ENCODE measurements around the gene CIBAR2. TPM values are rescaled to one million over a fixed set of nuclear protein-coding genes. Genes with fewer than 3 reads are reported as not detected.

Gene CIBAR2
- total RNA-seq, 3 donors from 2014 or later (not counting 1 experiment from before 2014, with no cell fraction given) = not detected

DNA sequence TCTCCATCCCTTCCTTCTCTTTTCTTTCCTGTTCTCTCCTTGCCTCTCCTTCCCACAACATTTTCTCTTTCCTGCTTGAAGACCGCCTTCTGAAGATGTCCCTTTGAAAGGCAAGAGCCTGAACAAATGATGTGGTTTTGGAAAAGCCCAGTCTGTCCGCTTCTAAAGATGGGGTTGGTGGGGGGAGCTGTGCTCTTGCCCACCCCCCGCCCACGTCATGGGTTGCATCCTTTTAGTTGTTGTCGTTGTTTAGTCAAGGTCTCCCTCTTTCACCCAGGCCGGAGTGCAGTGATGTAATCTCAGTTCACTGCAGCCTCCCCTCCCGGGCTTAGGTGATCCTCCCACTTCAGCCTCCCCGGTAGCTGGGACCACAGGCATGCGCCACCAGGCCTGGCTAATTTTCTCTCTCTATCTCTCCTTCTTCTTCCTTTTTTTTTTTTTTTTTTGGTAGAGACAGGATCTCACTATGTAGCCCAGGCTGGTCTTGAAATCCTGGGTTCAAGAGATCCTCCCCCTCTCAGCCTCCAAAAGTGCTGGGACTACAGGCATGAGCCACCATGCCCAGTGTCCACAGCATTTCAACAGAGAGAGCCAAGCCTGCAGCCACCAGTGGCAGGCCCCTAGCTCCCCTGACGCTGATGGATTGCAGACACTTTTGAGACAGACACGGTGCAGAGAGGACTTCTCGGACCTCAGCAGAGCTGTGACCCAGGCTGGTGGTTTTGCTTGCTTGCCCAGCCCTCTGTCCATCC is 26.0 kb upstream of the CIBAR2 start:
- no peaks in the 10 kb centered on the region for H3K9me3 Mint-ChIP-seq
- TF ChIP-seq, protein P1, sequence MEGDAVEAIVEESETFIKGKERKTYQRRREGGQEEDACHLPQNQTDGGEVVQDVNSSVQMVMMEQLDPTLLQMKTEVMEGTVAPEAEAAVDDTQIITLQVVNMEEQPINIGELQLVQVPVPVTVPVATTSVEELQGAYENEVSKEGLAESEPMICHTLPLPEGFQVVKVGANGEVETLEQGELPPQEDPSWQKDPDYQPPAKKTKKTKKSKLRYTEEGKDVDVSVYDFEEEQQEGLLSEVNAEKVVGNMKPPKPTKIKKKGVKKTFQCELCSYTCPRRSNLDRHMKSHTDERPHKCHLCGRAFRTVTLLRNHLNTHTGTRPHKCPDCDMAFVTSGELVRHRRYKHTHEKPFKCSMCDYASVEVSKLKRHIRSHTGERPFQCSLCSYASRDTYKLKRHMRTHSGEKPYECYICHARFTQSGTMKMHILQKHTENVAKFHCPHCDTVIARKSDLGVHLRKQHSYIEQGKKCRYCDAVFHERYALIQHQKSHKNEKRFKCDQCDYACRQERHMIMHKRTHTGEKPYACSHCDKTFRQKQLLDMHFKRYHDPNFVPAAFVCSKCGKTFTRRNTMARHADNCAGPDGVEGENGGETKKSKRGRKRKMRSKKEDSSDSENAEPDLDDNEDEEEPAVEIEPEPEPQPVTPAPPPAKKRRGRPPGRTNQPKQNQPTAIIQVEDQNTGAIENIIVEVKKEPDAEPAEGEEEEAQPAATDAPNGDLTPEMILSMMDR (IDR thresholded peaks at IDR 0.05) = no peak
- DNase-seq (no peak), ATAC-seq (no peak)
- H3K27me3 ChIP-seq (ENCODE audit: control insufficient read depth, insufficient read depth, low read length) = peaks cover 4% of the 10 kb centered on the region
- H3K9me3 ChIP-seq (ENCODE audit: control insufficient read depth, insufficient read depth, low read length) = no peaks in the 10 kb centered on the region
- H3K27ac ChIP-seq (ENCODE audit: low read length) = no peak overlapping the region
- H3K4me3 ChIP-seq (ENCODE audit: low read length) = no peak overlapping the region
- peak overlapping the region; percentile 13 for H3K4me3 Mint-ChIP-seq
- H3K36me3 Mint-ChIP-seq = no peaks in the 10 kb centered on the region
- H3K27me3 Mint-ChIP-seq (ENCODE audit: low read depth in 2 of 2) = peaks cover 27% of the 10 kb centered on the region in 2 donors
- no peaks in the 10 kb centered on the region for H3K36me3 ChIP-seq (ENCODE audit: control insufficient read depth, insufficient read depth, low read length)
- intact Hi-C loops (cut with micrococcal nuclease) = no loop called here
- 85% methylated on average over 12 of the region's 12 CpGs for WGBS (ENCODE audit: insufficient coverage)
- peaks cover 52% of the 10 kb centered on the region for H3K4me1 ChIP-seq (ENCODE audit: control insufficient read depth, insufficient read depth, low read length)
- H3K27ac Mint-ChIP-seq = no peak overlapping the region
- peaks cover 30 to 39% of the 10 kb centered on the region in 2 donors for H3K4me1 Mint-ChIP-seq

DNA sequence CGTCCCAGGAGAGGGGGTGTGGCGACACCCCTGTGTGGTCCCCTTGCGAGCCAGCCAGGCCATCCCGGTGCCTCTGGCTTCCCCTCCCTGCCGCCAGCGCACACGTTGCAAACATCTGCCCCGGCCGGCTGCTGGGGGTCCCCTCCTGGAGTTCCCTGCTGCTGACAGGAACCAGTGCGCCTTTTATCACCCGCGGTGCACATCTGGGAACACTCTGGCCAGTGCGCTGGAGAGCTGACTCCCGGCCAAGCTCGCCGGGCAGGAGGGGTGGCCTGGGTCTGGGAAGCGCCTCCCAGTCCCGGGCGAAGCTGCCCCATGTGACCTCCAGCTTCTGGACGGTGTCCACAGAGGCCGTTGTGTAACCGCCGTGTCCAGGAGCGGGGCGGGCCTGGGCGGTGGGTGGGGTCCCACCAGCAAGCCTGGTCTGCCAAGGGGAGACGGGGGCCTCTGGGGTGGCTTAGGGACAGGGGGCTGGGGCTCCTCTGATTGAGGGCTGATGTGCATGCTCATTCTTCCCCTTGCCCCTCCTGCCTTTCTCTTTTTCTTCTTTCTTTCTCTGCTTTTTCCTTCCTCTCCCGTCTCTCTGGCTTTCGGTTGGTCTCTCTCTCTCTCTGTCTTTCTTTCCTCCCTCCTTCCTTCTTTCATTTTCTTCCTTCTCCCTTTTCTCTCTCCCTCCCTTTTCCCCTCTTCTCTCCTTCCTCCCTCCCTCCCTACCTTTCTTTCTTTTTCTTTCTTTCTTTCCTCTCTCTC is 25.2 kb upstream of the CIBAR2 start:
- 12% methylated on average over 29 of the region's 29 CpGs for WGBS (ENCODE audit: insufficient coverage)
- no peak for DNase-seq
- Histone ChIP-seq H3K4me3 (ENCODE audit: low read length) (no peak overlapping the region), H3K4me1 (ENCODE audit: control insufficient read depth, insufficient read depth, low read length) (peaks cover 44% of the 10 kb centered on the region), H3K27ac (ENCODE audit: low read length) (no peak overlapping the region), H3K36me3 (ENCODE audit: control insufficient read depth, insufficient read depth, low read length) (no peaks in the 10 kb centered on the region), H3K27me3 (ENCODE audit: control insufficient read depth, insufficient read depth, low read length) (peaks cover 4% of the 10 kb centered on the region), H3K9me3 (ENCODE audit: control insufficient read depth, insufficient read depth, low read length) (no peaks in the 10 kb centered on the region)
- H3K4me1 Mint-ChIP-seq = peaks cover 22 to 32% of the 10 kb centered on the region in 2 donors
- peak overlapping the region; percentile 13 for H3K4me3 Mint-ChIP-seq
- H3K27me3 Mint-ChIP-seq (ENCODE audit: low read depth in 2 of 2) = peaks cover 27% of the 10 kb centered on the region in 2 donors
- no peak for ATAC-seq
- no peak overlapping the region for H3K27ac Mint-ChIP-seq
- TF ChIP-seq, protein P1 (IDR thresholded peaks at IDR 0.05) = no peak
- no peaks in the 10 kb centered on the region for H3K36me3 Mint-ChIP-seq
- intact Hi-C loops (cut with micrococcal nuclease) = no loop called here
- H3K9me3 Mint-ChIP-seq = no peaks in the 10 kb centered on the region

DNA sequence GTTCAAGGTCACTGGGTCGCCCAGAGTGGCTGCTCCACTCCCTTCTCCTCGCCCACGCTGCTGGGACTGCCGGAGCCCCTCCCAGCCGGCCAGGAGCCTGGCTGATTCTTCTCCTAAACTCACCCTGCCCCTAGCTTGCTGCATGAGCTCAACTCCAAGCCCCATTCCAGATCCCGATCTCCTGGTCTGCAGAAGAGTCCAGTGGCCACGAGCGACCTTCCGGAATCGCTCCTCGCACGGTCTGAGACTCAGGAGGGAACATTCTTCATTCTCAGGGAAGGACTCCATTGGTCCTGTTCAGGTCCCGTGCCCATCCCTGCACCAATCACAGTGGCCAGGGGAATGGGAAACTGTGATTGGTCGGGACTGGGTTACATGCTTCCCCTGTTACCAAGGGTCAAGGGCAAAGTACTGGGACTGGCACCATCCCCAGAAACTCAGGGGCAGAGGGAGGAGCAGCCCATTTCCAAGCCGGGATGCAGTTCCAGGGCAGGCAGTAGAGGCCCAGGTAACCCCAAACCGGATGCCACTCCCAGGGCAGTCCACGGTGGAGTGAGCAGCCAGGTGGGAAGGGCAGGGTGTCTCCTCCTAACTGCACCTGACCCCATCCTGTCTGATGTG is 24.5 kb upstream of the CIBAR2 start:
- Histone ChIP-seq H3K9me3 (ENCODE audit: control insufficient read depth, insufficient read depth, low read length) (no peaks in the 10 kb centered on the region), H3K4me3 (ENCODE audit: low read length) (no peak overlapping the region), H3K4me1 (ENCODE audit: control insufficient read depth, insufficient read depth, low read length) (peaks cover 41% of the 10 kb centered on the region), H3K27me3 (ENCODE audit: control insufficient read depth, insufficient read depth, low read length) (peaks cover 4% of the 10 kb centered on the region), H3K27ac (ENCODE audit: low read length) (no peak overlapping the region), H3K36me3 (ENCODE audit: control insufficient read depth, insufficient read depth, low read length) (no peaks in the 10 kb centered on the region)
- TF ChIP-seq, protein P1 (IDR thresholded peaks at IDR 0.05) = no peak
- Mint-ChIP-seq H3K9me3 (no peaks in the 10 kb centered on the region), H3K36me3 (no peaks in the 10 kb centered on the region), H3K4me3 (peak overlapping the region; percentile 37), H3K27me3 (ENCODE audit: low read depth in 2 of 2) (peaks cover 27% of the 10 kb centered on the region in 2 donors), H3K4me1 (peaks cover 20 to 29% of the 10 kb centered on the region in 2 donors), H3K27ac (peak overlapping the region in 1 of 2 donors; percentile 76)
- intact Hi-C loops (cut with micrococcal nuclease) = no loop called here
- ATAC-seq = peak in 1 of 3 donors; percentile 47
- no peak for DNase-seq
- 77% methylated on average over 17 of the region's 17 CpGs for WGBS (ENCODE audit: insufficient coverage)

Data from natural killer cell (primary cell).